ENCODE measurements around the gene ZBTB42.

- TF ChIP-seq GATA2 (IDR thresholded peaks at IDR 0.05; ENCODE audit: low read depth, low read length): no peak
- TF ChIP-seq GATA3 (IDR thresholded peaks at IDR 0.05; ENCODE audit: low read depth, low read length): no peak
Measured at GRCh38 chr14:104757238-104757585, 43.7 kb upstream of the ZBTB42 start.
